Aorta (tissue), 5 donors: ENCODE results near the gene TM9SF3. TPM values are rescaled to one million over a fixed set of nuclear protein-coding genes. Genes with fewer than 3 reads are reported as not detected.

Source experiments
- ATAC-seq: fragments of 200-7000 bp; cut with Tn5 transposase; one replicate; pipeline ENCODE4 v1.9.1; 2022; ENCODE audit warnings: moderate library complexity; ENCODE audit not compliant: low FRiP score
- DNase-seq, 2 donors: peaks; one replicate each; pipeline ENCODE4 v3.0.0-alpha.2; 2020
- H3K27ac ChIP-seq, 2 donors: one replicate each; pipeline ENCODE4 v1.5.1; 2013; ENCODE audit warnings: low read length in 2 of 2, mild to moderate bottlenecking in 2 of 2, moderate library complexity in 2 of 2, control low read depth in 1 of 2, inconsistent platforms in 1 of 2, low read depth in 1 of 2
- H3K27me3 ChIP-seq, 2 donors: one replicate each; pipeline ENCODE4 v1.6.1; 2013; ENCODE audit warnings: control low read depth in 1 of 2, low read length in 1 of 2, mild to moderate bottlenecking in 1 of 2, moderate library complexity in 1 of 2; ENCODE audit not compliant: insufficient read depth in 2 of 2, control insufficient read depth in 1 of 2
- H3K36me3 ChIP-seq, 2 donors: one replicate each; pipeline ENCODE4 v1.6.1; 2013; ENCODE audit warnings: control low read depth in 1 of 2, low read length in 1 of 2, mild to moderate bottlenecking in 1 of 2; ENCODE audit not compliant: insufficient read depth in 2 of 2, control insufficient read depth in 1 of 2
- H3K4me1 ChIP-seq, 2 donors: one replicate each; pipeline ENCODE4 v1.6.1; 2013; ENCODE audit warnings: low read length in 2 of 2, control low read depth in 1 of 2, mild to moderate bottlenecking in 1 of 2, moderate library complexity in 1 of 2; ENCODE audit not compliant: insufficient read depth in 2 of 2, control insufficient read depth in 1 of 2
- H3K4me3 ChIP-seq, 2 donors: one replicate each; pipeline ENCODE4 v1.5.1; 2013; ENCODE audit warnings: low read length in 2 of 2, control low read depth in 1 of 2, mild to moderate bottlenecking in 1 of 2
- H3K9me3 ChIP-seq: one replicate; pipeline ENCODE4 v1.6.1; 2013; ENCODE audit warnings: mild to moderate bottlenecking, low read length; ENCODE audit not compliant: control insufficient read depth
- WGBS, 2 donors: extraction: QIAGEN DNeasy Blood & Tissue Kit; methylation state at CpG; one replicate each; pipeline ENCODE4 v1.1.7; 2013; 5-methylcytosine and 5-hydroxymethylcytosine counted together
- intact Hi-C, 2 donors: fragments of 100-400 bp; cut with DNase I; formaldehyde crosslinking; loops; one replicate each; pipeline versions ENCODE4 v1.14.2 to v1.15.0; 2022
- polyA plus RNA-seq, 2 donors: library from polyadenylated mRNA; stranded (reverse); fragments of 200-250 nt; gene quantifications; one replicate each; pipeline ENCODE4 v1.2.3, GENCODE V29; 2013
- total RNA-seq, 2 donors: library from RNA; stranded (reverse); fragmentation: NEBNext Ultra II Directional; extraction: Animal tissue kit (Norgen Biotek cat#: 25700); gene quantifications; one replicate each; pipeline ENCODE4 v1.2.1, GENCODE V29; 2021
- donor health status: healthy with polysubstance abuse.
- donor health status: Bipolar disorder and iron deficiency.
- donor health status: DM: no; HTN: no; CAD: no.
- donor health status: DM: no; HTN: no; CAD: no.
- donor health status: DM: yes; HTN: yes; CAD: no.

The TM9SF3 gene
- total and polyA plus RNA-seq, 4 donors, result 42.9 to 137 (median 85.1) TPM

DNA sequence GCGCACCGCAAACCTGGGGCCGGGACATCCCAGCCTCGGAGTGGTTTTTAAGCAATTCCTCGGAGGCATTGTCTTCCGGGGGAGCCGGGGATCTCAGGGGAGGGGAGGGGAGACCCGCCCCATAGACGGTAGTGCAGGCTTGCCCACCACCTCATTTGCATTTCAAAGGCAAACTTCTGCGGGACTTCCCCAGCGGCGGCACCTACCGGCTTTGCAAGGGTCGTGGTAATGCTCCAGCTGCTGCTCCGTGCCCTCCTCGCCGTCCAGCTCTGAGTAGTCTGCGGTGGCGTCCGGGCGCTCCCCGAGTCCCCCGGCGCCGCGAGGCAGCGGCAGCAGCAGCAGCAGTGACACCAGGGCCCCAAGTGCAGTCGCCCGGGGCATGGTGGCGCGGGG is 73.5 kb downstream of the TM9SF3 start:
- H3K4me3 ChIP-seq, result peak overlapping the region; percentile 2 to 30
- H3K4me1 ChIP-seq, result no peaks in the 10 kb centered on the region
- DNase-seq (no peak), ATAC-seq (no peak)
- intact Hi-C loops, result loop anchor here (5.0 kb wide), 3 partner anchors 69 to 141 kb away; no protein-coding TSS in a partner anchor
- no peaks in the 10 kb centered on the region for H3K36me3 ChIP-seq
- H3K27me3 ChIP-seq, result no peaks in the 10 kb centered on the region
- 0 to 1% methylated on average over 31 of the region's 31 CpGs for whole genome bisulfite sequencing, 2 donors
- no peaks in the 10 kb centered on the region for H3K9me3 ChIP-seq
- no peak overlapping the region for H3K27ac ChIP-seq

DNA sequence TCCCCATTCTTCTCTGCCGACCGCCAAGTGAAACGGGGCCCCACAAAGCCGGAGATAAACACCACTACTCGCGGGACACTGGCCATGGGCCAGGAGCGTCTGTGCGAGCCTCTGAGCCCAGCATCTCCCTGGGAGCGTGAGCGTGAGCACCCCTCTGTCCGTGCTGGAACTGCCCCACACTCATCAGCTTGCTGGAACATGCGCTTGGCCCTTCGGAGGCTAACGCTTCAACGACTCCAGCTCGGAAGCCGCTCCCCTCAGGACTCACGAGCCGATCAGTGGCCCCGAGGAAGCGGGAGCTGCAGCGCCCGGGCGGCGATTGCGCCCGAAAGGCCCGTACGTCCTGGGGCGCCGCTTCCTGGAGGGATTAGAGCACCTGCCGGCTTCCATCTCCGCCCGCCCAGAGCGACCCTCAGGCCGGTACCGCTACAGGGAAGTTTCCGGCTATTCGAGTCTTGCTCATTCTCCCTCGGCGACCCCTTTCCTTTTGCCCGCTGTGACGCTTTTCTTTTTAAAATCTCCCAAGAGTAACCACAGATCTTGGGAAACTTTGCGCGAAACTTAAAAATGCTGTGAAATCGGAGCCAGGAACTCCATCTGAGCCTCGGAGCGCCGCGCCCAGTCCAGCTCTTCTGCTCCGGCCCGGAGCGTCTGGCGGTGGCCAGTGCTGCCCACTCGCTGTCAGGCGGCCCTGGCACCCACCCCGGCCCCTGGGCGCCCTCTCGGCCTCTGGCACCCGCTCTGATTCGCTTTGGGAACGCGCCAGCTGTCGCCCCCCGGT is 74.1 kb downstream of the TM9SF3 start:
- Histone ChIP-seq H3K27me3 (no peaks in the 10 kb centered on the region), H3K9me3 (no peaks in the 10 kb centered on the region), H3K4me3 (peak overlapping the region; percentile 2 to 30), H3K27ac (no peak overlapping the region), H3K4me1 (no peaks in the 10 kb centered on the region), H3K36me3 (no peaks in the 10 kb centered on the region)
- 1% methylated on average over 65 of the region's 65 CpGs for whole genome bisulfite sequencing, 2 donors
- DNase-seq (no peak), ATAC-seq (peak; percentile 68)
- intact Hi-C loops, result loop anchor here (5.0 kb wide), 3 partner anchors 70 to 140 kb away; no protein-coding TSS in a partner anchor

DNA sequence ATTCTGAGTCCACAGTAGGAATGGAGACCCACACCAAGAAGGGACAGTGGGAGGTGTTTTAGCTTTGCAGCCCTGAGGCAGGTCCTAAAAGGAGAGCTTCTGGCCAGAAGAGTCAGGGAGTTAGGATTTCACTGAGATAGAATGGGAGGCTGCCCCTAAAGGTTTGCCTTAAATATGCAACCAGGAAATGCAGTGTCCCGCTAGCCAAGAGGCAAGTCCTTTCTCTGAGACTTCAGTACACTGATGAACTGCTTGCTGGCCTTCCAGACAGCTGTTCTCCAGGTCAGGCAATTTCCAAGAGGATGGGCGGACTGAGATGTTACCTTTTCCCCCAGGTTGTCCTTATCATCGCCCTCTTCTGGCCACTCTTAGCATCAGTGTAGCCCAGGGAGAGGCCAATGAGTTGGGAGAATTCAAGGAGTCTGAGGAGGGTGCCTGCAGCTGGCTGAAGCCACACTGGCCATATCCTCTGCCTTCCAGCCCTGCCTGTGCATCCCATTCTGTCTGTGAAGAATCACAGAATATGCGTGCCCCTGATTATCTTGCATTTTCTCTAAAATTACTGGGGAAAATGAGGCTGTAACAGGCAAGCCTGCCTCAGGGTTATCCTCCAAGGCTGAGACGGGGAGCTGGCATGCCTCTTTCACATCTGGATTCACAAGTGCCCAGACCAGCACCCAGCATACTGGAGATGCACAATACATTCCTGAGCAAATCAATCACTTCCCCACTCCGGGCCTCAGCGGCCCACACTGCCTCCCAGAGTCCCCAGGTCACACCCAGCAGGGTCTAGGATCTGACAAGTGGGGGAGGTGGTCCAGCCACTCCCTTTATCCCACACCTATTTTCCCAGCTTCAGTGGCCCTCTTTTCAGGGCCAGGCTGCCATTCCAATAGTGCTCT is 75.5 kb downstream of the TM9SF3 start:
- ATAC-seq, result no peak
- no peaks in the 10 kb centered on the region for H3K4me1 ChIP-seq
- H3K9me3 ChIP-seq, result no peaks in the 10 kb centered on the region
- no peaks in the 10 kb centered on the region for H3K27me3 ChIP-seq
- H3K4me3 ChIP-seq, result no peak overlapping the region
- no peaks in the 10 kb centered on the region for H3K36me3 ChIP-seq
- WGBS, 2 donors, result 72% methylated on average over 7 of the region's 7 CpGs
- no peak overlapping the region for H3K27ac ChIP-seq
- DNase-seq, result no peak
- intact Hi-C loops, result loop anchor here (5.0 kb wide), 3 partner anchors 71 to 139 kb away; no protein-coding TSS in a partner anchor

DNA sequence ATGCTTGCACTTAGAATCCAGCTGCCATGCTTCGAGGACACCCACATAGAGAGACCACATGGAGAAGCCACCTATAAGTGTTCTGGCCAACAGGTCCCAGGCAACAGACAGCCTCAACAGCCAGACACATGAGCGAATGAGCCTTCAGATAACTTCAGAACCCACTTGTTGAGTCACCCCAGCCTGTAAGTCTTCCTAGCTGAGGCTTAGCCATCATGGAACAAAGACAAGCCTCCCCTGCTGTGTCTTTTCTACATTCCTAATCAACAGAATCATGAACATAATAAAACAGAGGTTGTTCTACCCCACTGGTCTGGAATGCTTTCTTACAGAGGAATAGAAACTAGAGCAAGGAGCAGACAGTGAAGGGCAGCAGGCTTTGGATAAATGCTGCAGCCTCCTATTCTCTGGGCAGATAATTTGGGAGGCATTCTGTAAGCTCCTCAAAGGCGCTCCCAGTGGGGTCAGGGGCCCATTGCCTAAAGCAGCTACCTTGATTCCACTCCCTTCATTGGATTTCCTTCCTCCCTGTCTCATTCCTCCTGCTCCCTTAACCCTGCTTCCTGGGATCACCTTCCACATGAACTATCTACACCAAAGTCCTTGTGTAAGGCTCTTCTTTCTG is 77.7 kb downstream of the TM9SF3 start:
- no peak overlapping the region for H3K27ac ChIP-seq
- no peaks in the 10 kb centered on the region for H3K36me3 ChIP-seq
- H3K9me3 ChIP-seq, result no peaks in the 10 kb centered on the region
- H3K4me3 ChIP-seq, result no peak overlapping the region
- DNase-seq (no peak), ATAC-seq (no peak)
- no peaks in the 10 kb centered on the region for H3K27me3 ChIP-seq
- H3K4me1 ChIP-seq, result no peaks in the 10 kb centered on the region
- intact Hi-C loops, result no loop called here
- WGBS, 2 donors, result 83 to 91% methylated on average over 3 of the region's 3 CpGs

DNA sequence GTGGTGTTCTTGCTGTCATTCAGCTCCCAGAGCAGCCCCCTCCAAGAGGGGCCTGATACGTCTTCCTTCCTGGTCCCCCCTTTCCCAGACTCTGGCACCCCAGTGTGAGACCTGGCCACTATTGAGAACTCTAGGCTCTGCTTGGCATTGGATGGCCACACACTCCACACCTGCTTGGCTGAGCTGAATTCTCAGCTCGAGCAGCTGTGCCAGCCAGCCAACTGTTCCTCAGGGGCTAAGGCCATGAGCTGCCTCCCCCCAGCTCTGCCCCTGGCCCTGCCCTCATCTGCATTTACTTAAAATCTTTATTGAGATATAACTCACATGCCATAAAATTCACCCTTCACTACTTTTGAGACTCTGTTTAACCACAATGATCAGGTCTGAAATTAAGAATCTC is 79.8 kb downstream of the TM9SF3 start:
- no peak for ATAC-seq
- Histone ChIP-seq H3K27me3 (no peaks in the 10 kb centered on the region), H3K27ac (no peak overlapping the region), H3K4me3 (no peak overlapping the region), H3K36me3 (no peaks in the 10 kb centered on the region), H3K9me3 (no peaks in the 10 kb centered on the region), H3K4me1 (no peaks in the 10 kb centered on the region)
- intact Hi-C loops, result no loop called here
- no peak for DNase-seq
- WGBS, 2 donors, result 83 to 88% methylated on average over 2 of the region's 2 CpGs

DNA sequence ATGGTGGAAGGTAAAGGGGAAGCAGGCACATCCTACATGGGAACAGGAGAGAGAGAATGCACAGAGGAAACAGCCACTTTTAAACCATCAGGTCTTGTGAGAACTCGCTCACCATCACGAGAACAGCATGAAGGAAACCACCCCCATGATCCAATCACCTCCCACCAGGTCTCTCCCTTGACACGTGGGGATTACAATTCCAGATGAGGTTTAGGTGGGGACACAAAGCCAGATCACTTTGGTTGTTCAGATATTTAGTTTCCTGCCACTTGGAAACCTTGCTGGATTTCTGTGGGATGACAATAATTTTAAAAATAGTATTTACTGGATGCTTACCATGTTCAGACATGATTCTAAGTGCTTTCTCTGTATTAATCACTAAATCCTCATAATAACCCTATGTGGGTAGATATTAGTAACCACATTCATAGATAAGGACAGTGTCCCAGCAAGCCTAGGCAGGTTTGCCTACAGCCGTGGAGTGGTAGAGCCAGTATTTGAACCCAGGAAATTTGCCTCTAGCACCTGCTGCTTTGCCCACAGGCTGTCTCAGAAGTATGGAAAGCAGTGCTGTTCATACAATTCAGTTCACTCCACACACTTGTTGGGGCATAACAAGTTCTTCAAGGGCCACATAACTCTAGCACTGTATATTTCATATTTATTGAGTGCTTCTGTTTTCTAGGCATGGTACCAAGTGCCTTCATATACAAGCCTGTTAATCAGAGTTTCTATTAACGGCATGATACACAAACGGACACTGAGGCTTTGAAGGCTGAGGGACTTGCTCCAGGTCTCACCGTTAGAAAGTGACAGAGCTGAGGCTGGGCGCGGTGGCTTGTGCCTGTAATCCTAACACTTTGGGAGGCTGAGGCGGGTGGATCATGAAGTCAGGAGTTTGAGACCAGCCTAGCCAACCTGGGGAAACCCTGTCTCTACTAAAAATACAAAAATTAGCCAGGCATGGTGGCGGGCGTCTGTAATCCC is 81.4 kb downstream of the TM9SF3 start:
- DNase-seq (no peak), ATAC-seq (no peak)
- WGBS, 2 donors, result 70 to 73% methylated on average over 12 of the region's 12 CpGs
- Histone ChIP-seq H3K36me3 (no peaks in the 10 kb centered on the region), H3K27ac (no peak overlapping the region), H3K9me3 (no peaks in the 10 kb centered on the region), H3K4me1 (no peaks in the 10 kb centered on the region), H3K4me3 (no peak overlapping the region), H3K27me3 (no peaks in the 10 kb centered on the region)
- intact Hi-C loops, result no loop called here

DNA sequence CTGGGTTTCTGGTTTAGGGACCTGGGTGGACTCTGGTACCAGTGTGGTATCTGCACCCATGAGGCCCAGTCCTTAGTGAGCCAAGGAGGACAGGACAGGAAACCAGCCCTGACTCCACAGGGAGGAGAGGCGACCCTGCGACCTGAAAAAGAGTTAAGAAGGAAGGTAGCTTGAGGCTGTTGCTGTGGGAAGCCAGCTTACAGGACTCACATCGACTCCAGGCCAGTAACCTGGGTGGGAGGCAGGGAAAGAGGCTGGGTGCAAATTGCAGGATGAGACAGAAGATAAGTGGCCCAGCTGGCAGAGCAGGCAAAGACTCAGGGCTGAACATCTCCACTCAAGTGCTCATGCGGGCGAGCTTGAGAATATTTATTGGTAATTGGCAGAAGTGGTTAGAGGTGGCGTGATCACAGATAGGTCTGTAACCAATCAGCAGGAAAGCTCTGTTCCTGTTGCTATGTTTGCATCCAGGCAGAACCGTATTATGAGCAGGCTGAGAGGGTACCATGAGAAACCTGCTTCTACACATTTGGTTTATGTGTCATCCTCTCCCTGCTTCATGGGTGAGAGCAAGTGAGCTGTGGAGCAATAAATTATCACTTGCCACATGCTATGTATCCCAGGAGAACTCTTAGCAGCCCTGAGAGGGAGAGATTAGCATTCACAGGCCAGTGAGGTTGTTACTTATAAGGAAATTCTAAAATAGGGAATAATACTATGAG is 84.1 kb downstream of the TM9SF3 start:
- WGBS, 2 donors, result 71 to 84% methylated on average over 7 of the region's 7 CpGs
- Histone ChIP-seq H3K36me3 (no peaks in the 10 kb centered on the region), H3K4me3 (no peak overlapping the region), H3K27ac (no peak overlapping the region), H3K27me3 (no peaks in the 10 kb centered on the region), H3K9me3 (no peaks in the 10 kb centered on the region), H3K4me1 (no peaks in the 10 kb centered on the region)
- intact Hi-C loops, result no loop called here
- ATAC-seq (no peak), DNase-seq (no peak)
